Left forelimb (tissue), 1 donor: ENCODE data around the gene ZNF350.
"Not testable (repeated sequence)": the region's sequence is repeated elsewhere in the genome, so short reads cannot be mapped to it uniquely, and the experiment has no call there.

Source experiments
- DNase-seq: peaks from one replicate; pipeline ENCODE4 v3.0.0-alpha.2; 2018; ENCODE audit warnings: low spot score

The ZNF350 gene

DNA sequence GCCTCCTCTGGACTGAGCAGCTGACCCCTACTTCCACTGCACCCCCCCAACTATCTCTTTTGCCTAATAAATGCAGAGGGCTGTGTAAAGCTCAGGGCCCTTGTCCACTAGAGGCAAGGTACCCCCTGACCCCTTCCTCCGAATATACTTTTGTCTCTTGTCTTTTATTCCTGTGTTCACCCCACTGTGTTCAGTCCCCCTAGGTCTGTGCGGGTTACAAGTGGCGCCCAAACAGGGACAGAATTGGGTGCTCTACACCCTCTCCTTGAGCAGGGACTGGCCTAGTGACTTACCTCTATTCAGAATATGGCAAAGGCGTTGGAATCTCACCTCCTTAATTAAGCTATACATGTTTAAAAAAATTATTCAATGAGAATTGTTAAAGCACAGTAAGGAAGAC is 15.0 kb downstream of the ZNF350 start:
- no peak for DNase-seq

DNA sequence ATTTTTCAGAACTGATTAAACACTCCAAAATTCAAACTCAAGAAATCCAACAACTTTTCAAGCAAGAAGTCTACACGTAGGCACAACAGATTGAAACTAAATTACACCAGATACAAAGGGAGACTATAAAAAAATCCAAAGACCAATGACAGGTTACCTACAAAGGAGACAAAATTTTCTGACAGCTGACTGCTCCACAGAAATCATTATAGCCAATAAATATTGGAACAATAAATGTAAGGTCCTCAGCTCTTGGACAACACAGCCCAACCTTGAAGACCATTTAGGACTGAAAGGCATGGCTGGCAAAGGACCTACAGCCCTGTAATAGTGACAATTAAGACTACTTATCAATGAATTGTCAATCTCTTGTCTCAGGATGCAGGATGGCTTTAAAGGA is 15.9 kb downstream of the ZNF350 start:
- DNase-seq, result no peak

DNA sequence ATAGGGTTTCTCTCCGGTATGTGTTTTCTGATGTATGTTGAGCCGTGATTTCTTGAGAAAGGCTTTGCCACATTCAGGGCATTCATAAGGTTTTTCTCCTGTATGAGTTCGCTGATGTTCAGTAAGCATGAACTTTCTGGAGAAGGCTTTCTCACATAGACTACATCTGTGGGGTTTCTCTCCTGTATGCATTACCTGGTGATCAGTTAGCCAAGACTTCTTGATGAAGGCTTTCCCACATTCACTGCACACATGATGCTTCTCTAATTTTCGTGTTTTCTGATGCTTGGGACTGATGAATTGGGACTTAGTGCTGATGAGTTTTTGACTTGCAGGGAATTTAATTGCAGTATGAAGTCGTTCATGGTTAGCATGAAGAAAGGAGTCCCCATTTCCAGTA is 21.1 kb downstream of the ZNF350 start:
- DNase-seq, result no peak

DNA sequence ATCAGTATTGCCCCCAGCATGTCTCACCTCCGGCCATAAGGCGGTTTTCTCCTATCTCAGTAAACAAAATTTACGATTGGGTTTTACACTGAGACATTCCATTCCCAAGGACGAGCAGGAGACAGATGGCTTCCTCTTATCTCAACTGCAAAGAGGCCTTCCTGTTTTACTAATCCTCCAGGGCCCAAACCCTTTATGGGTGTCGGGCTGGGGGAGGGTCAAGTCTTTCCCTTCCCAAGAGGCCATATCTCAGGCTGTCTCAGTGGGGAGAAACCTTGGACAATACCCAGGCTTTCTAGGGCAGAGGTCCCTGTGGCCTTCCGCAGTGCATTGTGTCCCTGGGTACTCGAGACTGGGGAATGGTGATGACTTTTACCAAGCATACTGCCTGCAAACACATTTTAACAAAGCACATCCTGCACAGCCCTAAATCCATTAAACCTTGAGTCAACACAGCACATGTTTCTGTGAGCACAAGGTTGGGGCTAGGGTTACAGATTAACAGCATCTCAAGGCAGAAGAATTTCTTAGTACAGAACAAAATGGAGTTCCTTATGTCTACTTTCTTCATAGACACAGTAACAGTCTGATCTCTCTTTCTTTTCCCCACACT is 25.9 kb downstream of the ZNF350 start:
- not testable (repeated sequence) for DNase-seq

DNA sequence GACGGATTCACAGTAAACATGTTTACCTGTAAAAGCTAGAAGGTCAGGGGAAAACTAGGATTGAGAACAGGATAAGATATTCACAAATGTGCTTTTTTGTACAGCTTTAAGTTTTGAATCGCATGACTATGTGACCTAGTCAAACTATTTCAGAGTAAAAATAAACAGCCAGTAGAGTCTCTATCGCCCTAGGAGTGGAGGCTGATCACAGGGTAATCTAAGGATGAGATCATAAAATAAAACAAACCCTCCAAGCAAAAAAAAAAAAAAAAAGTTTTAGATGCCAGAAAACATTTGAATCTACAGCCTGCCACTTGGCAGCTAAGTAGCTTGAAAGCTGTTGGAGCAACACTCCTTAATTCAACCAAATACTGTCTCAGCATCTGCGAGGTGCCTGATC is 26.8 kb downstream of the ZNF350 start:
- DNase-seq, result no peak

DNA sequence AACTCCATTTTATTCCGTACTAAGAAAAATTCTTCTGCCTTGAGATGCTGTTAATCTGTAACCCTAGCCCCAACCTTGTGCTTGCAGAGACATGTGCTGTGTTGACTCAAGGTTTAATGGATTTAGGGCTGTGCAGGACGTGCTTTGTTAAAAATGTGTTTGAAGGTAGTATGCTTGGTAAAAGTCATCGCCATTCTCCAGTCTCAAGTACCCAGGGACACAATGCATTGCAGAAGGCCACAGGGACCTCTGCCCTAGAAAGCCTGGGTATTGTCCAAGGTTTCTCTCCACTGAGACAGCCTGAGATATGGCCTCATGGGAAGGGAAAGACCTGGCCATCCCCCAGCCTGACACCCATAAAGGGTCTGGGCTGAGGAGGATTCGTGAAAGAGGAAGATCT is 28.8 kb downstream of the ZNF350 start:
- DNase-seq, result not testable (repeated sequence)

DNA sequence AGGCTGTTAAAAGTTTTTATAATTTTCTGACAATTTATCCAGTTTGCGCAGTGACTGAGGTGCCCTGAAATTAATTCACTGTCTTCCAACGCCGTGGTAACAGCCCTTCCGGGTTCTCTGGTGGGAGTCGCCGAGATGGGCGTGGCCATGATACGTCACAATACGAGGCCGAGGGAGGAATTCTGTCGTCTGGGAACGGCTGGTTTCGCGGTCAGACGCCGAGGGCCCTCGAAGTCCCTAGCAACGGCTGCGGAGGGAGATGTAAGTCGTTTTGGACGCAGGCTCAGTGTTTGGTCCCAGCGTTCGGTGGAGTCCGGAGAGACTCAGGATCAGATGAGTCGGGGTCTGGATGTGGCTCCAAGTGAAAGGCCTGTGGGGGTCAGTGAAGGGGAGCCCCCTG is 37.7 kb downstream of the ZNF350 start:
- DNase-seq, result peak; percentile 73

DNA sequence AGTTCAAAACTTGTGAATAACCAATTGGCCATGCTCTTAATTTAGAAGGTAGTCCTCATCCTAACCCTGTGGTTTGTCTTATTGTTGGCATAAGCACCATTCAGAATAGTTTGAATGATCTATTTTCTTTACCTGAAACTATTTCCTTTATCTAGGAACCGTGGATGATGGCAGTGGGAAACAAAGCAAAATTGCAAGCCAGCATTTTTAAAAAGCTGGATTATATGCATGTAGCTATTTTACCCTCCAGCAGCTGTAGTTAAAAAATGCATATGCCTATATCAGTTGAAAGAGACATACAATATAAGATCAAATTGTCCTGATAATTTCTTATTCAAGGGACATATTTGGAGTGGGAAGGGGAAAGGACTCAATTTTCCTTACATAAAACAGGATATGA is 40.0 kb downstream of the ZNF350 start:
- DNase-seq, result no peak

DNA sequence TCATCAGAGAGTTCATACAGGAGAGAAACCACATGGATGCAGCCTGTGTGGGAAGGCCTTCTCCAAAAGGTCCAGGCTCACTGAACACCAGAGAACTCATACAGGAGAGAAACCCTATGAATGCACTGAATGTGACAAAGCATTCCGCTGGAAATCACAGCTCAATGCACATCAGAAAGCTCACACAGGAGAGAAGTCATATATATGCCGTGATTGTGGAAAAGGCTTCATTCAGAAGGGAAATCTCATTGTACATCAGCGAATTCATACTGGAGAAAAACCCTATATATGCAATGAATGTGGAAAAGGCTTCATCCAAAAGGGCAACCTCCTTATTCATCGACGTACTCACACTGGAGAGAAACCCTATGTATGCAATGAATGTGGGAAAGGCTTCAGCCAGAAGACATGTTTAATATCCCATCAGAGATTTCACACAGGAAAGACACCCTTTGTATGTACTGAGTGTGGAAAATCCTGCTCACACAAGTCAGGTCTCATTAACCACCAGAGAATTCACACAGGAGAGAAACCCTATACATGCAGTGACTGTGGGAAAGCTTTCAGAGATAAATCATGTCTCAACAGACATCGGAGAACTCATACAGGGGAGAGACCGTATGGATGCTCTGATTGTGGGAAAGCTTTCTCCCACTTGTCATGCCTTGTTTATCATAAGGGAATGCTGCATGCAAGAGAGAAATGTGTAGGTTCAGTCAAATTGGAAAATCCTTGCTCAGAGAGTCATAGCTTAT is 41.7 kb downstream of the ZNF350 start:
- DNase-seq, result no peak

DNA sequence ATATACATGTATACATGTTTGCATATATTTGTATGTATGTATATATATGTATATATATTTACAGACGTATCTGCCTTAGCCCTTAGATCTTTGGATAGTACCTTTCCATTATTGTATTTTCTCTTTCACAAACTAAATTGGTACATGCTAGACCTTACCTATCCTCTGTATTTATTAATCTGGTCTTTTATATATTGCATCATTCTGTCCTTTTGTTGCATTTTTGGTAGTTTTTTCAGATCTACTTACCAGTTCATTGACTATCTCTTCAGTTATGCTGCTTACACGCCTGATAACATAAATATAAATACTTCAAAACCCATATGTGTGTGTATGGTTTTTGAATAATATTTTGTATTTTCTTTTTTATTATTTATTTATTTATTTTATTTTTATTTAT is 47.7 kb downstream of the ZNF350 start:
- no peak for DNase-seq

DNA sequence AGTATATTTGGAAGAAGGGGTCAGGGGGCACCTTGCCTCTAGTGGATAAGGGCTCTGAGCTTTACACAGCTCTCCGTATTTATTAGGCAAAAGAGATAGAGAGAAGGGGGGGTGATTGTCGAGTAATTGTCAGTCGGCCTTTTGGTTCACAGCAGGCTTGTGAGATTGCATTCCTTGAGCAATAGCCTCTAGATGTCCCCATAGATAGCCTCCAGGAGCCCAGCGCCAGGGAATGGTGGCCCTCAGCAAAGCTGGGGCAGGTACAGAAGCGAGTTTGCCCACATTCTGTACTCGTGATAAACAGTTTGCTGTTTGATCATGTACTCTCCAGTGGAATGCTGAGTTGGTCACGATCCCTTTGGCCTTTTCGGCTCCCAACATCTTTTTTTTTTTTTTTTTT is 54.7 kb downstream of the ZNF350 start:
- DNase-seq, result no peak

DNA sequence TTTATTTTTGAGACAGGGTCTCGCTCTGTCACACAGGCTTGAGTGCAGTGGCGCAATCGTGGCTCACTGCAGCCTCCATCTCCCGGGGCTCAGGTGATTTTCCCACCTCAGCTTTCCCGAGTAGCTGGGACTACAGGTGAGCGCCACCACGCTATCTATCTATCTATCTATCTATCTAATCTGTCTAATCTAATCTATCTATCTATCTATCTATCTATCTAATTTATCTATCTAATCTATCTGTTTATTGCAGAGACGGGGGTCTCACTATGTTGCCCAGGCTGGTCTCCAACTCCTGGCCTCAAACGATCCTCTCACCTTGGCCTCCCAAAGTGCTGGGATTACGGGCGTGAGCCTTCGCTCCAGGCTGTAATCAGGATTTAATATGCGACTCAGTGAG is 58.8 kb downstream of the ZNF350 start:
- DNase-seq, result no peak

DNA sequence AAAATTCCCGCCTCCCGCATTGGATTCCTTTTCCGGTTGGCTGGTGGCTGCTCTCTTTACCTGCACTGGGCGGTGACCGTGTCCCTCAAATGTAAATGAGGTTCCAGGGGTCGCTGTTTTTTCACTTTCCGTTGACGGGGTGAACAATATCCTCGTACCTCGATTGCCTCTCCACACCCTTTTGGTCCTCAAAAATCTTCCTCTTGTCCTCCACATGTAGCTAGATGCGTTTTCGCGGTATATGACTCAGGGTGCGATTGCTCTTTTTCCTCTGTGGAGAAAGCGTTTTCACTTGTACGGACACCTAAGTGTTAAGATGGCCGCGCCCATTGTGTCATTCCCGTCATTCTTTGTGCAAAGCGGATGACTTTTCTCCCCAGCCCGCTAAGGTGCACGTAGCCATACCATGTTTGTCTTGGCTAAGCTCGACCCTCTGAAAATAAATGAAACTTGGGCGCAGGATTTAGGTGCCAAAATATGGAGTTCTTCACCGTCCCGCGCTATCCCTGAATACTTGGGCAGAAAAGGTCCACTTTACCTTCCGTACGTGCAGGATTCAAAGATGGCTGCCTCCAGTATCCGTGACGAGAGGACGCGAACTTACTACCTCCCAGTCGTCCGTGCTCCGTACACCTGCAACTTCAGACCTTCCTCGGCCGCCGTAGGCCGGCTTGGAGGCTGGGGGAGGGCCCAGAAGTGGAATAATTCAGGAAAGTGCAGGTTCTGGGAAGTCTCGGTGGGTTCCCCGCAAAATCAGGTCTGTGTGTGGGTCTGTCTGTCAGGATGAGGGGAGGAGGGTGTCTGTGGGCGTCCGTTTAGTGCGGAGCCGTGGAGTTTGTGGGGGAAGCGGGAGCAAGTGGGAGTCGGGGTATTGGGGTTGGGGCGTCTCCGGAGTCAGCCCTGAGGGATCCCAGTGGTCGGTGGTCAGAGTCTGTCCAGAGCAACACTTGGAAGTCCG is 59.6 kb downstream of the ZNF350 start, which contains the start of gene ZNF613:
Gene ZNF613 (plus strand): TSS at position 689 of the 958 bp plus-strand sequence. CDS start 8,749 bp downstream, outside the sequence.
- peak; percentile 91 for DNase-seq

DNA sequence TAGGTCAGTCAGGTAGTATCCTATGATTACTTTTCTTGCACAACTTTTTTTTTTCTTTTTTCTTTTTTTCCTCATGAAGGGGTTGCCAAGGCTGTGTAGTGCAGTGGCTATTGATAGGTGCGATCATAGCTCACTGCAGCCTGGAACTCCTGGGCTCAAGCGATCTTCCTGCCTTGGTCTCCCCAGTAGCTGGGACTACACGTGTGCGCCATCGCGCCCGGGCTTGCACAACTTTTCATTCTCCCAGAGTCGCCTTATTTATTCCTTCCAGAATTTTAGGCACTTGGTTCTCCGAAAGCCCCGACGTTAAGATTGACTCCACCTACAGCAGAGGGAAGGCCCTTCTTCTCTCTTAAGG is 60.2 kb downstream of the ZNF350 start:
- no peak for DNase-seq

DNA sequence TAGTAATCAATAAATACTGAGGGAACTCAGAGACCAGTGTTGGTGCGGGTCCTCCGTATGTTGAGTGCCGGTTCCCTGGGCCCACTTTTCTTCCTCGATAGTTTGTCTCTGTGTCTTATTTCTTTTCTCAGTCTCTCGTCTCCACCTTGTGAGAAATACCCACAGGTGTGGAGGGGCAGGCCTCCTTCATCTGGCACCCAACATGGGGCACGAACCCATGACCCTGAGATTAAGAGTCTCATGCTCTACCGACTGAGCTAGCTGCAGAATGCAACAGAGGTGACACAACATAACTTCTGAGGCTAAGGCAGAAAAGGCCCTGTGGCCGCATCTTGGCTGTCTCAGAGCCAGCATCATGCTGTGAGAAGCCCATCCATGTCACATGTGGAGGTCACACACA is 64.7 kb downstream of the ZNF350 start:
- no peak for DNase-seq

DNA sequence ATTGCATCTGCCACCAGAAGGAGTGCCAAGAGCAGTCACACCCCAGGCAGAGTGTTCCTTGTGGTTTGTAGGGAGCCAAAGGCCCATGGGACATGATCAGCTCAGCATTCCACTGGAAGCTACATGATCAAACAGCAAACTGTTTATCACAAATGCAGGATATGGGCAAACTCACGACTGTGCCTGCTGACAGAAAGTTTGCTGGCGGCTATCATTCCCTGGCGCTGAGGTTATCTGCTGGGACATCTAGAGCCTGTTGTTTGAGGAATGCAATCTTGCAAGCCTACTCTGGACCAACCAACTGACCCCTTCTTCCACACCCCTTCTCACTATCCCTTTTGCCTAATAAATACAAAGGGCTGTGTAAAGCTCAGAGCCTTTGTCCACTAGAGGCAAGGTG is 67.0 kb downstream of the ZNF350 start:
- DNase-seq, result no peak

DNA sequence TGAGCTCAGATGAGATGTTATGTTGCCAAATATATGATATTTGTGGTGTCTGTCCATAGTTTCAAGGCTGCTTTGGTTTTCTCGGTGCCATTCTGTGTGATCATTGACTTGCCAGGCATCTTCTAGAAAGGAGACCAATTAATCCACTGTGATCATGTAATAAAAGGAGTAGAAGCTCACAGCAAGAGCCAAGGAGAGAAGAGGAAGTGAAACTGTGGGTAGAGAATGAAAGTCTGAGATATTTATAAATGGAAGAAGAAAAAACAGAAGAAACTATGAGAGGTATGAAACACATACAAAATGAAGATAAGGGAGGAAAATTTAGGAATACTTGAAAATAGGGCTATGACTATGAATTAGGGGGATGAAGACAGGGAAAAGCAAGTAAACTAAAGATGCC is 70.5 kb downstream of the ZNF350 start:
- DNase-seq, result no peak

DNA sequence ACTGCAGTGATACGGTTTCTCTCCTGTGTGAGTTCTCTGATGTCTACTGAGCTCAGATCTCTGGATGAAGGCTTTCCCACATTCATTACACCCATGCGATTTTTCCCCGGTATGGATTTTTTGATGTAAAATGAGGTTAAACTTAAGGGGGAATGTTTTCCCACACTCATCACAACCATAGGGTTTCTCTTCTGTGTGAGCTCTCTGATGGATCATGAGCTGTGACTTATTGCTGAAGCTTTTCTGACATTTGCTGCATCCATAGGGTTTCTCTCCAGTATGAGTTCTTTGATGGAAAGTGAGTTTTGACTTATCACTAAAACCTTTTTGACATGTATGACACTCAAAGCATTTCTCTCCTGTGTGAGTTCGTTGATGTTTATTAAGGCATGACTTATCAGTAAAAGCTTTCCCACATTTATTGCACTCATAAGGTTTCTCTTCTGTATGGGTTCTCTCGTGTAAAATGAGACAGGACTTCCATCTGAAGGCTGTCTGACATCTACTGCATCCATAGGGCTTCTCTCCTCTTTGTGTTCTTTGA is 71.2 kb downstream of the ZNF350 start:
- no peak for DNase-seq
